ENCODE results near the gene HRG. TPM values are rescaled to one million over a fixed set of nuclear protein-coding genes. Genes with fewer than 3 reads are reported as not detected.

HRG gene
- total RNA-seq, 1 experiment from 2014 or later, result not detected

GRCh38 chr3:186653984-186654383, 11.8 kb upstream of the HRG start:
- TF ChIP-seq TCF7L2 (IDR thresholded peaks at IDR 0.05; ENCODE audit: low read depth, low read length) (no peak), POLR2AphosphoS5 (IDR thresholded peaks at IDR 0.05; ENCODE audit: low read depth, low read length) (no peak), REST (IDR thresholded peaks at IDR 0.05; ENCODE audit: insufficient read depth in 1 of 2, low read depth in 2 of 2, low read length in 1 of 2) (no peak), SIN3A (IDR thresholded peaks at IDR 0.05; ENCODE audit: borderline replicate concordance, insufficient read depth, low read depth, low read length) (no peak)
- TF ChIP-seq, protein P1, sequence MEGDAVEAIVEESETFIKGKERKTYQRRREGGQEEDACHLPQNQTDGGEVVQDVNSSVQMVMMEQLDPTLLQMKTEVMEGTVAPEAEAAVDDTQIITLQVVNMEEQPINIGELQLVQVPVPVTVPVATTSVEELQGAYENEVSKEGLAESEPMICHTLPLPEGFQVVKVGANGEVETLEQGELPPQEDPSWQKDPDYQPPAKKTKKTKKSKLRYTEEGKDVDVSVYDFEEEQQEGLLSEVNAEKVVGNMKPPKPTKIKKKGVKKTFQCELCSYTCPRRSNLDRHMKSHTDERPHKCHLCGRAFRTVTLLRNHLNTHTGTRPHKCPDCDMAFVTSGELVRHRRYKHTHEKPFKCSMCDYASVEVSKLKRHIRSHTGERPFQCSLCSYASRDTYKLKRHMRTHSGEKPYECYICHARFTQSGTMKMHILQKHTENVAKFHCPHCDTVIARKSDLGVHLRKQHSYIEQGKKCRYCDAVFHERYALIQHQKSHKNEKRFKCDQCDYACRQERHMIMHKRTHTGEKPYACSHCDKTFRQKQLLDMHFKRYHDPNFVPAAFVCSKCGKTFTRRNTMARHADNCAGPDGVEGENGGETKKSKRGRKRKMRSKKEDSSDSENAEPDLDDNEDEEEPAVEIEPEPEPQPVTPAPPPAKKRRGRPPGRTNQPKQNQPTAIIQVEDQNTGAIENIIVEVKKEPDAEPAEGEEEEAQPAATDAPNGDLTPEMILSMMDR (IDR thresholded peaks at IDR 0.05), result peak; percentile 25
- Histone ChIP-seq H3K4me3 (ENCODE audit: low read depth in 2 of 2, low read length in 2 of 2) (no peak overlapping the region), H3K27me3 (ENCODE audit: control insufficient read depth, insufficient read depth, low read length) (no peaks in the 10 kb centered on the region; the same call in 1 of the 2 replicates), H3K9me3 (ENCODE audit: control insufficient read depth, insufficient read depth, low read depth, low read length) (no peaks in the 10 kb centered on the region), H3K36me3 (ENCODE audit: control insufficient read depth, insufficient read depth, low read length) (no peaks in the 10 kb centered on the region), H3K27ac (ENCODE audit: low read length) (no peak overlapping the region), H3K4me1 (ENCODE audit: control insufficient read depth, insufficient read depth, low read length) (no peaks in the 10 kb centered on the region)
- no TSS peak for BruUV-seq (replicated peaks)
- intact Hi-C loops (cut with micrococcal nuclease; ENCODE audit: unreplicated experiment) (no loop called here), in situ Hi-C loops (cut with HindIII; ENCODE audit: low pct_unique_long_range_greater_than_20kb, low sequenced_read_pairs) (no loop called here)
- DNase-seq (ENCODE audit: low read depth, low spot score) (no peak), ATAC-seq (peak; percentile 85)
- CTCF ChIA-PET, result no interaction called here
- POLR2A ChIA-PET, result interaction anchor here (0.7 kb wide), 1 partner anchor 113 kb away, joined by 3 read pairs; no protein-coding TSS in a partner anchor

GRCh38 chr3:186663361-186664118, 2.3 kb upstream of the HRG start:
- Histone ChIP-seq H3K36me3 (ENCODE audit: control insufficient read depth, insufficient read depth, low read length) (no peaks in the 10 kb centered on the region), H3K9me3 (ENCODE audit: control insufficient read depth, insufficient read depth, low read depth, low read length) (no peaks in the 10 kb centered on the region), H3K4me3 (ENCODE audit: low read depth in 2 of 2, low read length in 2 of 2) (no peak overlapping the region), H3K4me1 (ENCODE audit: control insufficient read depth, insufficient read depth, low read length) (no peaks in the 10 kb centered on the region), H3K27me3 (ENCODE audit: control insufficient read depth, insufficient read depth, low read length) (peaks cover 4% of the 10 kb centered on the region; the same call in 1 of the 2 replicates), H3K27ac (ENCODE audit: low read length) (no peak overlapping the region)
- ChIA-PET CTCF (no interaction called here), POLR2A (no interaction called here)
- no TSS peak for BruUV-seq (replicated peaks)
- ATAC-seq (no peak), DNase-seq (ENCODE audit: low read depth, low spot score) (no peak)
- TF ChIP-seq, protein P1 (IDR thresholded peaks at IDR 0.05), result no peak
- TF ChIP-seq TCF7L2 (IDR thresholded peaks at IDR 0.05; ENCODE audit: low read depth, low read length) (no peak), SIN3A (IDR thresholded peaks at IDR 0.05; ENCODE audit: borderline replicate concordance, insufficient read depth, low read depth, low read length) (no peak), REST (IDR thresholded peaks at IDR 0.05; ENCODE audit: insufficient read depth in 1 of 2, low read depth in 2 of 2, low read length in 1 of 2) (no peak), POLR2AphosphoS5 (IDR thresholded peaks at IDR 0.05; ENCODE audit: low read depth, low read length) (no peak)
- intact Hi-C loops (cut with micrococcal nuclease; ENCODE audit: unreplicated experiment) (no loop called here), in situ Hi-C loops (cut with HindIII; ENCODE audit: low pct_unique_long_range_greater_than_20kb, low sequenced_read_pairs) (no loop called here)

All from Panc1 (cell line).